Type B pancreatic cell (in vitro differentiated cells): Measurements from ENCODE around the gene TTF1. TPM values are rescaled to one million over a fixed set of nuclear protein-coding genes. Genes with fewer than 3 reads are reported as not detected.

Experiments
- DNase-seq: peaks from one replicate; pipeline ENCODE4 v3.0.0; 2021; ENCODE audit warnings: mixed read lengths; ENCODE audit not compliant: unreplicated experiment; ENCODE audit errors: extremely low spot score
- H3K27ac Mint-ChIP-seq: 2 replicates; pipeline ENCODE4 v1.8.0; 2021; ENCODE audit warnings: mild to moderate bottlenecking, mixed read lengths
- H3K27me3 Mint-ChIP-seq: 2 replicates; pipeline ENCODE4 v1.8.0; 2021; ENCODE audit warnings: mixed read lengths
- H3K36me3 Mint-ChIP-seq: 2 replicates; pipeline ENCODE4 v1.8.0; 2021; ENCODE audit warnings: mixed read lengths
- H3K4me1 Mint-ChIP-seq: one replicate; pipeline ENCODE4 v1.8.0; 2021; ENCODE audit warnings: mixed read lengths; ENCODE audit not compliant: unreplicated experiment
- H3K4me3 Mint-ChIP-seq: 2 replicates; pipeline ENCODE4 v1.8.0; 2021; ENCODE audit warnings: mild to moderate bottlenecking, mixed read lengths
- H3K9me3 Mint-ChIP-seq: 2 replicates; pipeline ENCODE4 v1.8.0; 2021; ENCODE audit warnings: mixed read lengths
- CTCF ChIP-seq: fragments of 200-600 bp; sonication (generic); conservative IDR thresholded peaks from 2 replicates; pipeline ENCODE4 v1.5.0; 2021; ENCODE audit warnings: antibody characterized with exemption, mild to moderate bottlenecking
- total RNA-seq: library from RNA; stranded (reverse); gene quantifications from 2 replicates; pipeline ENCODE4 v1.2.1, GENCODE V29; 2021; ENCODE audit warnings: low replicate concordance

The TTF1 gene
- total RNA-seq, 1 donor from 2014 or later: 18.6 TPM

GRCh38 chr9:132412089-132412488, 5.4 kb upstream of the TTF1 start:
- no peaks in the 10 kb centered on the region for H3K36me3 Mint-ChIP-seq
- no peak overlapping the region for H3K27ac Mint-ChIP-seq
- TF ChIP-seq CTCF: peak; percentile 83
- peaks cover 83% of the 10 kb centered on the region for H3K27me3 Mint-ChIP-seq
- peak overlapping the region; percentile 34 for H3K4me3 Mint-ChIP-seq
- peaks cover 10% of the 10 kb centered on the region for H3K4me1 Mint-ChIP-seq
- no peaks in the 10 kb centered on the region for H3K9me3 Mint-ChIP-seq
- DNase-seq: no peak

- peak overlapping the region; percentile 77 for H3K4me3 Mint-ChIP-seq
- no peaks in the 10 kb centered on the region for H3K36me3 Mint-ChIP-seq
- no peaks in the 10 kb centered on the region for H3K9me3 Mint-ChIP-seq
- peak; percentile 80 for TF ChIP-seq CTCF
- H3K27ac Mint-ChIP-seq: peak overlapping the region; percentile 7
- H3K27me3 Mint-ChIP-seq: peaks cover 78% of the 10 kb centered on the region
- peaks cover 16% of the 10 kb centered on the region for H3K4me1 Mint-ChIP-seq
- peak; percentile 74 for DNase-seq
These were observed 4.5 kb upstream of the TTF1 start for GRCh38 chr9:132411091-132411508.

GRCh38 chr9:132410642-132411041, 4.0 kb upstream of the TTF1 start:
- Mint-ChIP-seq H3K27ac (peak overlapping the region; percentile 7), H3K36me3 (no peaks in the 10 kb centered on the region), H3K9me3 (no peaks in the 10 kb centered on the region), H3K4me3 (peak overlapping the region; percentile 77), H3K4me1 (peaks cover 20% of the 10 kb centered on the region), H3K27me3 (peaks cover 73% of the 10 kb centered on the region)
- no peak for DNase-seq
- TF ChIP-seq CTCF: no peak

- no peaks in the 10 kb centered on the region for H3K9me3 Mint-ChIP-seq
- H3K27me3 Mint-ChIP-seq: peaks cover 66% of the 10 kb centered on the region
- H3K36me3 Mint-ChIP-seq: no peaks in the 10 kb centered on the region
- no peak for TF ChIP-seq CTCF
- peak within 1 kb of the TSS; percentile 77 for H3K4me3 Mint-ChIP-seq
- peak; percentile 74 for DNase-seq
- peaks cover 24% of the 10 kb centered on the region for H3K4me1 Mint-ChIP-seq
- H3K27ac Mint-ChIP-seq: peak within 1 kb of the TSS; percentile 7
These were observed 3.3 kb upstream of the TTF1 start, which contains the start of gene CFAP77 for GRCh38 chr9:132409828-132410528. Gene CFAP77 (plus strand): TSS chr9:132410211. CDS start chr9:132410272, 61 bp downstream.

GRCh38 chr9:132408521-132408920, 1.9 kb upstream of the TTF1 start:
- Mint-ChIP-seq H3K36me3 (peaks cover 5% of the 10 kb centered on the region), H3K27ac (no peak overlapping the region)

More at GRCh38 chr9:132408521-132408920, 1.9 kb upstream of the TTF1 start:
- H3K4me1 Mint-ChIP-seq: peaks cover 29% of the 10 kb centered on the region
- H3K4me3 Mint-ChIP-seq: peak overlapping the region; percentile 5
- TF ChIP-seq CTCF: no peak
- H3K27me3 Mint-ChIP-seq: peaks cover 52% of the 10 kb centered on the region
- no peak for DNase-seq
- no peaks in the 10 kb centered on the region for H3K9me3 Mint-ChIP-seq
